ENCODE data around the gene BMP2K.

The BMP2K gene

GRCh38 chr4:78776079-78776728, at the start of gene BMP2K:
TSS of gene BMP2K (plus strand) at chr4:78776350. CDS start at chr4:78776544, 194 bp downstream.
- DNase-seq (ENCODE audit: low read depth, low spot score) = no peak
- CTCF ChIA-PET = no interaction called here
- POLR2A ChIA-PET = interaction anchor here (0.8 to 1.2 kb wide), 2 partner anchors 130 to 209 kb away, joined by 3 to 4 read pairs; no protein-coding TSS in a partner anchor
- peak within 1 kb of the TSS; percentile 66 for H3K4me3 ChIP-seq (ENCODE audit: low read depth, low read length)
- TF ChIP-seq CTCF (IDR thresholded peaks at IDR 0.05; ENCODE audit: insufficient read depth, low read length, missing control alignments) = no peak

GRCh38 chr4:78726546-78726945, 49.6 kb upstream of the BMP2K start:
- ChIA-PET POLR2A (no interaction called here), CTCF (interaction anchor here (0.6 kb wide), 1 partner anchor 123 kb away, joined by 3 read pairs; no protein-coding TSS in a partner anchor)
- no peak for TF ChIP-seq CTCF (IDR thresholded peaks at IDR 0.05; ENCODE audit: insufficient read depth, low read length, missing control alignments)
- no peak for DNase-seq (ENCODE audit: low read depth, low spot score)
- H3K4me3 ChIP-seq (ENCODE audit: low read depth, low read length) = no peak overlapping the region

- no peak for TF ChIP-seq CTCF (IDR thresholded peaks at IDR 0.05; ENCODE audit: insufficient read depth, low read length, missing control alignments)
Observed at GRCh38 chr4:78732332-78733104, 43.6 kb upstream of the BMP2K start.

GRCh38 chr4:78734441-78735162, 41.5 kb upstream of the BMP2K start:
- CTCF ChIA-PET = interaction anchor here (0.9 to 1.3 kb wide), 2 partner anchors 9 to 130 kb away, joined by 3 read pairs; no protein-coding TSS in a partner anchor
- POLR2A ChIA-PET = no interaction called here
- DNase-seq (ENCODE audit: low read depth, low spot score) = no peak
- no peak overlapping the region for H3K4me3 ChIP-seq (ENCODE audit: low read depth, low read length)
- no peak for TF ChIP-seq CTCF (IDR thresholded peaks at IDR 0.05; ENCODE audit: insufficient read depth, low read length, missing control alignments)

More at GRCh38 chr4:78732332-78733104, 43.6 kb upstream of the BMP2K start:
- no peak for DNase-seq (ENCODE audit: low read depth, low spot score)
- no peak overlapping the region for H3K4me3 ChIP-seq (ENCODE audit: low read depth, low read length)
- POLR2A ChIA-PET = no interaction called here
- CTCF ChIA-PET = no interaction called here

- DNase-seq (ENCODE audit: low read depth, low spot score) = no peak
- no peak for TF ChIP-seq CTCF (IDR thresholded peaks at IDR 0.05; ENCODE audit: insufficient read depth, low read length, missing control alignments)
- no peak overlapping the region for H3K4me3 ChIP-seq (ENCODE audit: low read depth, low read length)
- CTCF ChIA-PET = interaction anchor here (2.1 kb wide), 1 partner anchor 10 kb away, joined by 11 read pairs; no protein-coding TSS in a partner anchor
- POLR2A ChIA-PET = no interaction called here
Observed at GRCh38 chr4:78735697-78736096, 40.5 kb upstream of the BMP2K start.

Data from AG04449 (cell line).